Keratinocyte (primary cell): ENCODE measurements around the gene AKAP6. TPM values are rescaled to one million over a fixed set of nuclear protein-coding genes. Genes with fewer than 3 reads are reported as not detected.

Source experiments
- DNase-seq: peaks from one replicate; pipeline ENCODE4 v3.0.0-alpha.2; 2011; ENCODE audit warnings: low read depth, missing footprints, low spot score
- FAIRE-seq: peaks from 2 replicates; lab custom pipeline; 2011; peaks lifted over from hg19 to GRCh38; lab: Jason Lieb, UNC
- H2AFZ ChIP-seq: 2 replicates; pipeline ENCODE4 v1.6.0; 2012; ENCODE audit warnings: low read length, control low read depth, inconsistent platforms; ENCODE audit not compliant: control insufficient read depth
- H3K27ac ChIP-seq: 2 replicates; pipeline ENCODE4 v1.5.1; 2011; ENCODE audit warnings: low read length; ENCODE audit not compliant: control insufficient read depth, insufficient read depth
- H3K27me3 ChIP-seq: 3 replicates; pipeline ENCODE4 v1.6.0; 2011; ENCODE audit warnings: low read length; ENCODE audit not compliant: control insufficient read depth, insufficient read depth; ENCODE audit errors: extremely low read depth
- H3K36me3 ChIP-seq, 2 experiments: 2 replicates in 1 of 2; 3 replicates in 1 of 2; pipeline ENCODE4 v1.5.1; 2011; ENCODE audit warnings: low read length in 2 of 2, mild to moderate bottlenecking in 1 of 2; ENCODE audit not compliant: control insufficient read depth in 2 of 2, insufficient read depth in 2 of 2; ENCODE audit errors: extremely low read depth in 1 of 2
- H3K4me1 ChIP-seq: 3 replicates; pipeline ENCODE4 v1.5.1; 2011; ENCODE audit warnings: low read length; ENCODE audit not compliant: control insufficient read depth, insufficient read depth; ENCODE audit errors: extremely low read depth
- H3K4me2 ChIP-seq: 3 replicates; pipeline ENCODE4 v1.6.0; 2011; ENCODE audit warnings: low read depth, low read length; ENCODE audit not compliant: control insufficient read depth, insufficient read depth; ENCODE audit errors: extremely low read depth
- H3K4me3 ChIP-seq, 3 experiments: fragments of 200-600 bp in 1 of 3; sonication (generic) in 1 of 3; 2 replicates in 2 of 3; 3 replicates in 1 of 3; pipeline ENCODE4 v1.5.1; 2011 to 2016; ENCODE audit warnings: low read length in 3 of 3, mild to moderate bottlenecking in 3 of 3, control low read depth in 2 of 3, inconsistent platforms in 1 of 3, low read depth in 1 of 3, mixed read lengths in 1 of 3, mixed run types in 1 of 3, moderate library complexity in 1 of 3; ENCODE audit not compliant: control insufficient read depth in 2 of 3, insufficient read depth in 2 of 3; ENCODE audit errors: extremely low read depth in 1 of 3
- H3K79me2 ChIP-seq: 2 replicates; pipeline ENCODE4 v1.6.0; 2012; ENCODE audit warnings: low read length; ENCODE audit not compliant: control insufficient read depth, insufficient read depth
- H3K9ac ChIP-seq: 3 replicates; pipeline ENCODE4 v1.6.0; 2011; ENCODE audit warnings: low read length; ENCODE audit not compliant: control insufficient read depth, insufficient read depth; ENCODE audit errors: extremely low read depth
- H3K9me1 ChIP-seq: 3 replicates; pipeline ENCODE4 v1.6.0; 2011; ENCODE audit warnings: low read length; ENCODE audit not compliant: control insufficient read depth, insufficient read depth; ENCODE audit errors: extremely low read depth
- H3K9me3 ChIP-seq: 2 replicates; pipeline ENCODE4 v1.5.1; 2012; ENCODE audit warnings: low read depth, low read length; ENCODE audit not compliant: control insufficient read depth
- H4K20me1 ChIP-seq: 3 replicates; pipeline ENCODE4 v1.6.0; 2011; ENCODE audit warnings: low read length; ENCODE audit not compliant: control insufficient read depth, insufficient read depth; ENCODE audit errors: extremely low read depth
- CTCF ChIP-seq, 3 experiments: IDR thresholded peaks in 1 of 3; conservative IDR thresholded peaks in 1 of 3; optimal IDR thresholded peaks in 1 of 3; 2 replicates in 2 of 3; 3 replicates in 1 of 3; pipeline versions ENCODE3 to v1.5.1; 2011; ENCODE audit warnings: low read length in 3 of 3, mild to moderate bottlenecking in 3 of 3, moderate library complexity in 2 of 3, control low read depth in 1 of 3, inconsistent platforms in 1 of 3; ENCODE audit not compliant: insufficient read depth in 2 of 3; ENCODE audit errors: extremely low read depth in 1 of 3
- EZH2 ChIP-seq: IDR thresholded peaks from one replicate; pipeline ENCODE4 v1.6.1; 2012; ENCODE audit warnings: inconsistent platforms, mild to moderate bottlenecking, low read length, moderate library complexity
- dilution Hi-C: fragments of 300-500 bp; cut with MboI; formaldehyde crosslinking; loops from one replicate; pipeline ENCODE4 v1.7.0; 2020; ENCODE audit warnings: low sequenced_read_pairs; ENCODE audit not compliant: extremely low pct_ligation_motif_present
- polyA plus RNA-seq, 5 experiments: library from polyadenylated mRNA; depleted of rRNA in 3 of 5; stranded (reverse) in 3 of 5; stranded (forward) in 1 of 5; unstranded in 1 of 5; fragments of >200 nt; gene quantifications; 1 replicate in 1 of 5; 2 replicates in 3 of 5; 3 replicates in 1 of 5; pipeline versions ENCODE4 v1.2.1 to v1.2.3, GENCODE V29; 2011 to 2012; ENCODE audit warnings: missing spikeins in 2 of 5, low read depth in 1 of 5, low replicate concordance in 1 of 5

The AKAP6 gene
- polyA plus RNA-seq, 1 donor (not counting 4 experiments of a cell fraction or from before 2014, with no cell fraction given), result 2.0 TPM

- Histone ChIP-seq H3K9ac (no peak overlapping the region), H3K79me2 (no peaks in the 10 kb centered on the region), H2AFZ (no peak overlapping the region), H4K20me1 (no peaks in the 10 kb centered on the region), H3K4me1 (no peaks in the 10 kb centered on the region), H3K4me3 (no peak overlapping the region), H3K27me3 (no peaks in the 10 kb centered on the region), H3K9me1 (no peaks in the 10 kb centered on the region), H3K4me2 (no peak overlapping the region), H3K27ac (no peak overlapping the region), H3K36me3 (no peaks in the 10 kb centered on the region), H3K9me3 (no peaks in the 10 kb centered on the region)
- FAIRE-seq, result no peak
- TF ChIP-seq EZH2 (no peak), CTCF (optimal IDR thresholded peaks at IDR 0.05 in 1 of 3, IDR thresholded peaks at IDR 0.05 in 1 of 3, conservative IDR thresholded peaks at IDR 0.05 in 1 of 3; ENCODE audit: extremely low read depth in 1 of 3, insufficient read depth in 2 of 3, low read length in 3 of 3) (no peak)
- dilution Hi-C loops, result no loop called here
- no peak for DNase-seq
Observed at GRCh38 chr14:32763673-32764072, 434.6 kb downstream of the AKAP6 start.

- Histone ChIP-seq H3K9me1 (no peaks in the 10 kb centered on the region), H3K4me3 (no peak overlapping the region), H3K27ac (no peak overlapping the region), H4K20me1 (no peaks in the 10 kb centered on the region), H3K9ac (no peak overlapping the region), H3K79me2 (no peaks in the 10 kb centered on the region), H3K9me3 (no peaks in the 10 kb centered on the region), H3K36me3 (no peaks in the 10 kb centered on the region), H3K27me3 (no peaks in the 10 kb centered on the region), H2AFZ (no peak overlapping the region), H3K4me1 (no peaks in the 10 kb centered on the region), H3K4me2 (no peak overlapping the region)
- DNase-seq, result no peak
- TF ChIP-seq EZH2, result no peak
- TF ChIP-seq CTCF (optimal IDR thresholded peaks at IDR 0.05 in 1 of 3, IDR thresholded peaks at IDR 0.05 in 1 of 3, conservative IDR thresholded peaks at IDR 0.05 in 1 of 3; ENCODE audit: extremely low read depth in 1 of 3, insufficient read depth in 2 of 3, low read length in 3 of 3), result no peak
- no peak for FAIRE-seq
- dilution Hi-C loops, result no loop called here
Observed at GRCh38 chr14:32764131-32764530, 435.0 kb downstream of the AKAP6 start.
